Left forelimb (tissue), 1 donor: ENCODE measurements around the gene CCDC17.

Experiments used
- DNase-seq: peaks from one replicate; pipeline ENCODE4 v3.0.0-alpha.2; 2018; ENCODE audit warnings: low spot score

CCDC17 gene

GRCh38 chr1:45623972-45624371 is at the start of gene CCDC17:
TSS of gene CCDC17 (minus strand) at chr1:45624054. CDS start at chr1:45623909, 145 bp downstream.
- DNase-seq: no peak

- no peak for DNase-seq
These were observed 46.2 kb upstream of the CCDC17 start for GRCh38 chr1:45669859-45670655.

- no peak for DNase-seq
These were observed 45.5 kb upstream of the CCDC17 start for GRCh38 chr1:45669379-45669778.

- DNase-seq: no peak
These were observed 44.7 kb upstream of the CCDC17 start for GRCh38 chr1:45668526-45668925.

- DNase-seq: no peak
These were observed 43.7 kb upstream of the CCDC17 start for GRCh38 chr1:45667321-45668111.

- no peak for DNase-seq
These were observed 43.0 kb upstream of the CCDC17 start for GRCh38 chr1:45666836-45667235.

- no peak for DNase-seq
These were observed 36.5 kb upstream of the CCDC17 start for GRCh38 chr1:45660336-45660735.

GRCh38 chr1:45659222-45659621 is 35.4 kb upstream of the CCDC17 start:
- no peak for DNase-seq

GRCh38 chr1:45658171-45658570 is 34.3 kb upstream of the CCDC17 start:
- DNase-seq: no peak

- DNase-seq: no peak
These were observed 32.8 kb upstream of the CCDC17 start for GRCh38 chr1:45656573-45657226.

- DNase-seq: no peak
These were observed 30.9 kb upstream of the CCDC17 start for GRCh38 chr1:45654540-45655280.

GRCh38 chr1:45647248-45648021 is 23.6 kb upstream of the CCDC17 start:
- no peak for DNase-seq

GRCh38 chr1:45644661-45645060 is 20.8 kb upstream of the CCDC17 start:
- DNase-seq: no peak

- DNase-seq: no peak
These were observed 20.1 kb upstream of the CCDC17 start for GRCh38 chr1:45643978-45644377.

- DNase-seq: no peak
These were observed 19.5 kb upstream of the CCDC17 start for GRCh38 chr1:45643321-45643720.

- no peak for DNase-seq
These were observed 16.4 kb upstream of the CCDC17 start for GRCh38 chr1:45640293-45640692.

GRCh38 chr1:45635211-45635610 is 11.4 kb upstream of the CCDC17 start:
- no peak for DNase-seq

- DNase-seq: no peak
These were observed 6.6 kb upstream of the CCDC17 start for GRCh38 chr1:45630429-45630828.

- no peak for DNase-seq
These were observed 5.2 kb upstream of the CCDC17 start for GRCh38 chr1:45629035-45629434.

- no peak for DNase-seq
These were observed 1.1 kb downstream of the CCDC17 start for GRCh38 chr1:45622524-45623394.
